Activated CD4-positive, alpha-beta T cell treated with anti-CD3 and anti-CD28 coated beads, Interleukin-2, amount 50 U/mL, for 1 hour (primary cell): Measurements from ENCODE around the gene MRPL47.
"Not testable (repeated sequence)": the region's sequence is repeated elsewhere in the genome, so short reads cannot be mapped to it uniquely, and the experiment has no call there.

Experiments
- DNase-seq: peaks from one replicate; pipeline ENCODE4 v3.0.0-alpha.2; 2020

The MRPL47 gene

GRCh38 chr3:179604321-179605078 lies at the start of gene MRPL47, which contains the start of gene NDUFB5:
MRPL47 (minus strand) TSS chr3:179604638; CDS start chr3:179604624, 14 bp downstream.
NDUFB5 (plus strand) TSS chr3:179604794; CDS start chr3:179604816, 22 bp downstream.
- peak; percentile 89 for DNase-seq

DNA sequence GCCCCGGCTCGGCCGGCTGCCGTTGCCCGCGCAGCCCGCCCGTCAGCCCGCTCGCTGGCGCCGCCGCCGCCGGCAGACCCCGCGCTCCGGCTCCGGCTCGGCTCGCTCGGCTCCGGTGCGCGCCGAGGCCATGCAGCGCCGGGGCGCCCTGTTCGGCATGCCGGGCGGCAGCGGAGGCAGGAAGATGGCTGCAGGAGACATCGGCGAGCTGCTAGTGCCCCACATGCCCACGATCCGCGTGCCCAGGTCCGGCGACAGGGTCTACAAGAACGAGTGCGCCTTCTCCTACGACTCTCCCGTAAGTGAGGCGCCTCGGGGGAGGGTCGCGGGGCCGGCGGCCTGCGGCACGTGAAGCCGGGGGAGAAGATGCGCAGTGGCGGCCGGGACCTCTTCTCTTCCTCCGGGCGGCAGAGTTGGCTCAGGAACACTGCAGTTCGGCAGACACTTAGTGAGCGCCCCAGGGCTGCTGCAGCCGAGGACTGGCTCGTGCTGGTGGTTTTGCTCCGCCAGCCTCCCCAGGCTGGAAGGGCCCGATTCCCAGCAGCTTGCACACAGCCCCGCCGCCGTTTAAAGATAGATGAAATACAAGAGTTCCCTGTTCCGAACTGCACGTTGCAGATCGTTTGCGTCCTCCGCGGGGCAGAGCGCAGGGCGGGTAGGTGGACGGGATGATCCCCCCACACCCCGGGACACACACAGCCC lies 48.8 kb upstream of the MRPL47 start:
- peak; percentile 58 for DNase-seq

GRCh38 chr3:179652447-179653095 lies 48.1 kb upstream of the MRPL47 start, which contains the start of gene USP13:
USP13 (plus strand) TSS chr3:179653040; CDS start chr3:179653226, 186 bp downstream.
- DNase-seq: peak; percentile 54

DNA sequence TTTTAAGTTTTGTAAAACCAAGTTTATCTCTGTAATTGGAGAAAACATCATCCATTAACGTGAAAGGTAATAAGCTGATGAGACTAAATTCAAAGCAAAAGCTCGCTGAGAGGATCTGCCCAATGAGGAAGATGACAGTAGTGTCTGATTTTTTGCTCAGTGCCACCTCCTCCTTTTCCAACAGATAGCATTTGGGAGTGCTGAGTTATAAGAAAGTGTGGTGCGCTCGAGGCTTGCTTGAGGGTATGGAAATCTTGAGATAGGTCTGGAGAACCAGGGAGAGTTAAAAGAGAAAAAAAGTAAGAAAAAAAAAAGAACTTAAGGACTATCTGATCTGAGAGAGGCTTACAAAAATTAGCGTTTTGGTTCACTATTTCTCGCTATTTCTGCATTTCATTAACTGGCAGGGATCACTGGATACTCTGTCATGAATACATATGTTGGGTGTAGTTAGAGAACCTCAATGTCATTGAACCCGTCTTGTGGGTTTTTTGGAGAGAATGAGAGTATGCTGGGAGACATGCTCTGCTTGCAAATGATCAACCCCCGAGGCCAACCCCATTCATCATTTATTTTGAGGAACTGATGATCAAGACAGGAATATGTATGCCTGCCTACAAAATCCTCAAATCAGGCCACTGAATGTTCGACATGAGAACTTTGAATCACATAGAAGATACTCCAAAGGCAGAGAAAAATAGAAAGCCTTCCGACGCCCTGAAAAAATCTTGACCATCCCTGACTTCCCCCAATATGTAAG lies 47.4 kb upstream of the MRPL47 start:
- DNase-seq: no peak

- DNase-seq: no peak
Measured at GRCh38 chr3:179646177-179646576, 41.7 kb upstream of the MRPL47 start.

DNA sequence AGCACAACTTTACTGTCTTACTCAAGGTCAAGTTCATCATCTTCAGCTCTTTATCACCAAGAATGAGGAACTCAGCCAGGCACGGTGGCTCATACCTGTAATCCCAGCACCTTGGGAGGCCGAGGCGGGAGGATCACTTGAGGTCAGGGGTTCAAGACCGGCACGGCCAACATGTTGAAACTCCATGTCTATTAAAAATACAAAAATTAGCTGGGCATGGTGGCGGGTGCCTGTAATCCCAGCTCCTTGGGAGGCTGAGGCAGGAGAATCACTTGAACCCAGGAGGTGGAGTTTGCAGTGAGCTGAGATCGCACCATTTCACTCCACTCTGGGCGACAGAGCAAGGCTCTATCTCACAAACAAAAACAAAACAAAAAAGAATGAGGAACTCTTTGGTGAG lies 39.4 kb upstream of the MRPL47 start:
- DNase-seq: not testable (repeated sequence)

- DNase-seq: no peak
Measured at GRCh38 chr3:179642871-179643270, 38.4 kb upstream of the MRPL47 start.

DNA sequence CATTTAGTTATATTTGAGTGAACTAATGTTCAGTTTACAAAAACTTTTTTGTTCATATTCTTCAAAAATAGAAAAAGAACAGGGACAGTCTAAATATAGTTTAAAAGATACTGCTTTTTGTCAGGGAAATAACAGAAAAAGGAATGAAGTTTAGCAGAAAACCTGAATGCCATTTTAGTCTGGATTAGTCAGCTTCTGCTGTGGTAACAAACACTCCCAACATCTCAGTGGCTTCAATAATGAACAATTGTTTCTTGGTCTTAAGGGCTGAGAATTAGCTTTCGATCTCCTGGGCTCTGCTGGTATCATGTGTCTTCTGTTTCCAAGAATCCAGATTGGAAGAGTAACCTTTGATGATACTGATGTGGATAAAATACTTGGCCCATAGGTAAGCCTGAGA lies 36.0 kb upstream of the MRPL47 start:
- no peak for DNase-seq

DNA sequence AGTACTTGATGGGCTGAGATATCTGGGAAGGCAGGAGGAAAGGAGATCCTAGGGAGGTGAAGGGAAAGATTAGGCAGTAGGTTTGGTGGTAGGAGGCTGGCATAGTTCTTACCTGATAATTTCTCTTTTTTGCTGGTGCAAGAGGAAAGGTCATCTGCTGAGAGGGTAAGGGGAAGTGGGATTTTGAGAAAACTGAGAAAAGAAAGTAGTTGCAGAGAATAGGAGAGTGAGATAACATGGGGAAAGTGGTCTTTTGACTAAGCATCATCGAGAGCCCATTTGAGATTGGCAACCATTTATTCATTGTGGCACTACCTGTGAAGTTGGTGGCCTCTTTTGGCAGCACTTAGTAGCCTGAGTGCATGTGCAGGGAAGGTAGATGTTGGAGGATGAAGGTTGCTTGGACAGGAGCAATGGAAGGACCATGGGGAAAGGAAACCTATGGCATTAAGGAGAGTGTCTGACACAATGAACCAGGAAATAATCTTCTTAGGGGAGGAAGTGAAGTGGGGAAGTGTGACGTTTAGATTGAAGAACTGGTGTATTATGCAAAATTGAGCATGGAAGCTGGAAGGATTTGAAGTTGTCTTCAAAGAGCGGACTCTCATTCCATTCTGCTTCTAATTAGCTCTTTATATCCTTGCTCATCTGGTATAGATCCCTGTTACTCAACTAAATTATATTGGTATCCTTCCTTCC lies 26.5 kb upstream of the MRPL47 start:
- DNase-seq: no peak

DNA sequence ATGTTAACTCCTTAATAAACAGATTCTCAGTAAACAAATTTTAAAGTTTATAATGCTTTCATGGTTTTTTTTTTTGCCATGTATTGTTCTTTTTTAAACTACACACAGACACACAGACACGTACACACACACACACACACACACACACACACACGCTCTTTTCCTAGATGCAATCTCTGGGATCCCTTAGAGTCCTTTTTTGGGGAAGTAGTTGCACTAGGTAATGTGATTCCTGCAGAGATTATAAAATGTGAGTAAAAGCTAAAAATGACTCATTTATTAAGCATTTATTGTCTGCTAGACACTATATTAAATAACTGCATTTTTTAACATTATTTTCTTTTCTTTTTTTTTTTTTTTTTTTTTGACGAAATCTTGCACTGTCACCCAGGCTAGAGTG lies 20.0 kb upstream of the MRPL47 start:
- DNase-seq: no peak

GRCh38 chr3:179622023-179622422 lies 17.6 kb upstream of the MRPL47 start:
- DNase-seq: no peak

DNA sequence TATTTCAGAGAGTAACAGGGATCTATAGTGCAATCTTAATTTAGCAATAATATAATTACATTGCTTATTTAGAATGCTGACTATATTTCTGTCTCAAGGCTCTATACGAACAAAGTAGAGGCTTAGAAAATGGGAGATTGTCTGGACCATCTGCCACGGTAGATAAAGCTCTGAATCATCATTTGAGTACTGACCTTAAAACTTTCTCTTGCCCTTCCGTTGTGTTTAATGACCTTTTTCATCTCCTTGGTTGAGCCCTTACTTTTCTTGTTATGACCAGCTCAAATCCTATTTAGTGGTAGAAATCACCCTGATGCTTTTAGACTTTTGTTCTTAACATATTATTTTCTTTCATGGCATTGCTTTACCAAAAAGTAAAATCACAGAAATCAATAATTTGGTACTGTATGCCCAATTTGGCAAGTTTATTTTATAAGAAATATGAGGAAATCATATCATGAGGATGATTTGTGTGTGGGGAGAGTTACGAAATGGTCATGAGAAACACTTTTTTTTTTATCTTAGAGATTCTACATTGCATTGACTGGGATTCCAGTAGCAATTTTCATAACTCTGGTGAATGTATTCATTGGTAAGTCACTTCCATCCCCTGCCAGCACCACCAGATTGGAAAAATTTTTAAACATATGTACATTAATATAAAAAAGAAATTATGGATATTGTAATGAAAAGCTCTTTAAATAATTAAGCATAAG lies 11.2 kb upstream of the MRPL47 start:
- no peak for DNase-seq

- no peak for DNase-seq
Measured at GRCh38 chr3:179613807-179614206, 9.4 kb upstream of the MRPL47 start.

DNA sequence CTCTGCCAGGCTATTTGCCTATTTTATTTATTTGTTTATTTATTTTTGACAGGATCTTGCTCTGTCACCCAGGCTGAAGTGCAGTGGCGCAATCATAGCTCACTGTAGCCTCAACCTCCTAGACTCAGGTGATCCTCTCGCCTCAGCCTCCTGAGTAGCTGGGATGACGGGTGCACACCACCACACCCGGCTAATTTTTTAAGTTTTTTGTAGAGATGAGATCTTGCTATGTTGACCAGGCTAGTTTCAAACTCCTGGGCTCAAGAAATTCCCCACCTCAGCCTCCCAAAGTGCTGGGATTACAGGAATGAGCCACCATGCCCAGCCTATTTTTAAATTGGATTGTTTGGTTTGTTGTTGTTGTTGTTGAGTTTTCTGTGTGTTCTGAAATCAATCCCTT lies 5.6 kb upstream of the MRPL47 start:
- DNase-seq: no peak

- no peak for DNase-seq
Measured at GRCh38 chr3:179608931-179609720, 4.7 kb upstream of the MRPL47 start.

DNA sequence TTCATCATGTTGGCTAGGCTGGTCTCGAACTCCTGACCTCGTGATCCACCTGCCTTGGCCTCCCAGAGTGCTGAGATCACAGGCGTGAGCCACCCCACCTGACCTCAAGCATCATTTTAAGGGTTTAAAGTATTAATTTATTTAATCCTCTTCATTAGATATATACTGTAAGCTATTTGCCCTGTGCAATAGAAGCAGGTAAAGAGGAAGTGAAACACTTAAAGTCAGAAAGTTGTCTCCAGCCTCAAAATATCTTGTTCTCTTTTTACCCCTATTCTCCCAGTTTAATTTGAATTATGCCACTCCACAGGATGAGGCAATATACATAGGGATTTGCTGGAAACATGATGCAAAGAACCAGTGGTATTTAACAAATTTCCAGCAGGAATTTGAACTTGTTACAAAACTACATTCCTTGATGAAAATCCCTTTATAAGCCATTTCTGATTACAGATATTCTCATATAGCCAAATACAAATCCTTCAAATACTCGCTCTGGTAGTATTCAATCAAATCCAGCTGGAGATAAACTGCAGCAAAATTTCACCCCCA lies 2.2 kb upstream of the MRPL47 start:
- no peak for DNase-seq

DNA sequence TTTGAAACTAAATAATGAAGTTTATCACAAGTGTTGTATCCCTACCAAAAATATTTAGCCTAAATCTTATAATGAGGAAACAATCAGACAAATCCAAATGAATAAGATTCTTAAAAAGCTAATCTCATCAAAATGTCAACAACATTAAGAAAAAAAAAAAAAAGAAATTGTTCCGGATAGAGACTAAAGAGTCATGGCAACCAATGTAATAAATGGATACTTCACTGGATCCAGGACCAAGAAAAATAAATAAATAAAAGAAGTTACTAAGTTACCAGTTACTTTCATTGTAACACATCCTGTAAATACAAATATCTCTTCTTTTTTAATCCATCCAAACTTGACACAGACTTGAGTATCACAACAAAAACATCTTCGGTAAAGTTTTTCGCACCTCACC lies 607 bp downstream of the MRPL47 start:
- DNase-seq: no peak

- DNase-seq: no peak
Measured at GRCh38 chr3:179603321-179603720, 1.1 kb downstream of the MRPL47 start.

DNA sequence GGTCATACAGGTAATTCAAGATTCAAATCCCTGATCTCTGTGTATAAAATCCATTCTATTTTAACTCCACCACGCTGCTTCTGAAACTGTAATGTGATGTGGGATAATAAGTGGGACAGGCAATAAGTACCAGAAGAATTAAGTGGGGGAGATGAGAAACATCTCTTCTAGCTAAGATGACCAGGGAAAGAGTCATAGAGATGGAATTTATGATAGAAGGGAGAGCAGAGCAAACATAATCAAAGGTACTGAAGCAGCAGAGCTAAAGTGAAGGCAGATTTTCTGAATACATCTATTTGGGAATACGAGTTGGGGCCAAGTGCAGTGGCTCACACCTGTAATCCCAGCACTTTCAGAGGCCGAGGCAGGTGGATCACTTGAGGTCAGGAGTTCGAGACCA lies 4.9 kb downstream of the MRPL47 start:
- DNase-seq: no peak

GRCh38 chr3:179591313-179591712 lies 13.1 kb downstream of the MRPL47 start:
- DNase-seq: no peak
